H1 (cell line): Measurements from ENCODE around the gene FKBP5. TPM values are rescaled to one million over a fixed set of nuclear protein-coding genes. Genes with fewer than 3 reads are reported as not detected.

Experiments used
- CTCF ChIA-PET: fragments of 300-600 bp; sonication (Branson Sonifier 250); formaldehyde crosslinking; loops from one replicate; lab custom pipeline; 2021; ENCODE audit not compliant: partially characterized antibody; lab: Charles Lee
- POLR2A ChIA-PET: fragments of 300-600 bp; sonication (Branson Sonifier 250); formaldehyde crosslinking; loops from one replicate; lab custom pipeline; 2021; ENCODE audit warnings: inconsistent platforms; ENCODE audit not compliant: partially characterized antibody; lab: Charles Lee
- DNase-seq, 2 experiments: peaks; one replicate each; pipeline versions ENCODE4 v3.0.0 to v3.0.0-alpha.2; 2010 to 2022; ENCODE audit warnings: low spot score in 2 of 2, low read depth in 1 of 2, mixed read lengths in 1 of 2
- FAIRE-seq: peaks from 2 replicates; lab custom pipeline; 2011; peaks lifted over from hg19 to GRCh38; lab: Jason Lieb, UNC
- H2AFZ ChIP-seq: 2 replicates; pipeline ENCODE4 v1.8.1; 2012; ENCODE audit warnings: low read length, inconsistent platforms
- H2AK5ac ChIP-seq: 2 replicates; pipeline ENCODE4 v1.6.1; 2013; ENCODE audit warnings: low read depth, low read length
- H2BK120ac ChIP-seq: replicated peaks from 2 replicates; pipeline ENCODE3; 2013; ENCODE audit warnings: low read depth, low read length, inconsistent platforms
- H2BK12ac ChIP-seq: 2 replicates; pipeline ENCODE4 v1.6.1; 2013; ENCODE audit warnings: low read depth, low read length
- H2BK15ac ChIP-seq: 2 replicates; pipeline ENCODE4 v1.6.1; 2013; ENCODE audit warnings: low read length
- H2BK20ac ChIP-seq: 2 replicates; pipeline ENCODE4 v1.6.1; 2013; ENCODE audit warnings: low read length
- H2BK5ac ChIP-seq: 2 replicates; pipeline ENCODE4 v1.6.1; 2013; ENCODE audit warnings: low read depth, low read length
- H3K14ac ChIP-seq: 2 replicates; pipeline ENCODE4 v1.6.1; 2013; ENCODE audit warnings: inconsistent platforms; ENCODE audit not compliant: insufficient read length
- H3K18ac ChIP-seq: 2 replicates; pipeline ENCODE4 v1.6.1; 2013; ENCODE audit warnings: low read length; ENCODE audit errors: extremely low read depth
- H3K23ac ChIP-seq: 2 replicates; pipeline ENCODE4 v1.6.1; 2013; ENCODE audit warnings: inconsistent platforms; ENCODE audit not compliant: insufficient read length
- H3K23me2 ChIP-seq: 2 replicates; pipeline ENCODE4 v1.6.1; 2013; ENCODE audit warnings: low read depth, low read length
- H3K27ac ChIP-seq: 2 replicates; pipeline ENCODE4 v1.6.1; 2011; ENCODE audit warnings: low read depth, low read length, inconsistent platforms
- H3K27me3 ChIP-seq, 4 experiments: replicated peaks in 1 of 4; 1 replicate in 1 of 4; 2 replicates in 3 of 4; pipeline versions ENCODE4 v1.6.1 to v1.8.1; 2011 to 2013; ENCODE audit warnings: low read length in 3 of 4, mild to moderate bottlenecking in 3 of 4, inconsistent platforms in 2 of 4, mixed read lengths in 2 of 4, moderate library complexity in 1 of 4; ENCODE audit not compliant: control insufficient read depth in 3 of 4, insufficient read depth in 3 of 4; ENCODE audit errors: extremely low read depth in 1 of 4
- H3K36me3 ChIP-seq, 4 experiments: 2 replicates each; pipeline versions ENCODE4 v1.6.1 to v1.8.1; 2011 to 2013; ENCODE audit warnings: mild to moderate bottlenecking in 4 of 4, low read length in 3 of 4, moderate library complexity in 2 of 4, control low read depth in 1 of 4, inconsistent platforms in 1 of 4; ENCODE audit not compliant: insufficient read depth in 4 of 4, control insufficient read depth in 2 of 4
- H3K4ac ChIP-seq: replicated peaks from 2 replicates; pipeline ENCODE3; 2013; ENCODE audit warnings: low read length, low read depth, mixed read lengths, inconsistent platforms; ENCODE audit not compliant: insufficient read length
- H3K4me1 ChIP-seq, 4 experiments: replicated peaks in 1 of 4; 1 replicate in 1 of 4; 2 replicates in 3 of 4; pipeline versions ENCODE4 v1.6.1 to v1.8.1; 2011 to 2013; ENCODE audit warnings: low read length in 3 of 4, inconsistent platforms in 2 of 4, mixed read lengths in 1 of 4; ENCODE audit not compliant: insufficient read depth in 4 of 4, control insufficient read depth in 3 of 4
- H3K4me2 ChIP-seq, 2 experiments: 2 replicates each; pipeline versions ENCODE4 v1.6.1 to v1.8.1; 2011 to 2013; ENCODE audit warnings: low read depth in 2 of 2, low read length in 2 of 2, control low read depth in 1 of 2, inconsistent platforms in 1 of 2, mild to moderate bottlenecking in 1 of 2; ENCODE audit not compliant: insufficient read depth in 1 of 2
- H3K4me3 ChIP-seq, 4 experiments: fragments of 200-600, 300-600 bp in 1 of 4; sonication (generic), shearing (Covaris generic), sonication (Bioruptor Twin) in 1 of 4; 2 replicates each; pipeline versions ENCODE4 v1.5.1 to v1.8.1; 2011 to 2016; ENCODE audit warnings: low read length in 4 of 4, low read depth in 3 of 4, control low read depth in 2 of 4, inconsistent platforms in 2 of 4, mild to moderate bottlenecking in 2 of 4, mixed read lengths in 1 of 4, moderate library complexity in 1 of 4; ENCODE audit not compliant: insufficient read depth in 2 of 4; ENCODE audit errors: extremely low read depth in 1 of 4
- H3K56ac ChIP-seq: replicated peaks from 2 replicates; pipeline ENCODE3; 2013; ENCODE audit warnings: low read depth, mild to moderate bottlenecking, mixed read lengths, low read length, inconsistent platforms; ENCODE audit not compliant: insufficient read length
- H3K79me1 ChIP-seq: 2 replicates; pipeline ENCODE4 v1.6.1; 2013; ENCODE audit warnings: low read depth, low read length, control low read depth
- H3K79me2 ChIP-seq, 2 experiments: 2 replicates each; pipeline versions ENCODE4 v1.6.1 to v1.8.1; 2012 to 2013; ENCODE audit warnings: low read length in 2 of 2, mild to moderate bottlenecking in 2 of 2, inconsistent platforms in 1 of 2; ENCODE audit not compliant: insufficient read depth in 2 of 2, control insufficient read depth in 1 of 2
- H3K9ac ChIP-seq, 4 experiments: replicated peaks in 1 of 4; 1 replicate in 1 of 4; 2 replicates in 3 of 4; pipeline versions ENCODE4 v1.6.1 to v1.8.1; 2011 to 2013; ENCODE audit warnings: low read depth in 3 of 4, low read length in 3 of 4, control low read depth in 2 of 4, mild to moderate bottlenecking in 2 of 4, moderate library complexity in 2 of 4, inconsistent platforms in 1 of 4; ENCODE audit errors: extremely low read depth in 1 of 4
- H3K9me3 ChIP-seq, 2 experiments: 2 replicates each; pipeline versions ENCODE4 v1.6.1 to v1.8.1; 2012 to 2013; ENCODE audit warnings: mild to moderate bottlenecking in 2 of 2, moderate library complexity in 2 of 2, control low read depth in 1 of 2, inconsistent platforms in 1 of 2, low read depth in 1 of 2, low read length in 1 of 2, mixed read lengths in 1 of 2; ENCODE audit not compliant: insufficient read depth in 2 of 2
- H4K20me1 ChIP-seq, 2 experiments: replicated peaks in 1 of 2; 2 replicates each; pipeline versions ENCODE3 to v1.8.1; 2011 to 2013; ENCODE audit warnings: inconsistent platforms in 2 of 2, low read length in 2 of 2, mild to moderate bottlenecking in 1 of 2; ENCODE audit not compliant: insufficient read depth in 2 of 2, control insufficient read depth in 1 of 2
- H4K5ac ChIP-seq: 2 replicates; pipeline ENCODE4 v1.6.1; 2013; ENCODE audit warnings: low read length, low read depth, mixed read lengths, inconsistent platforms; ENCODE audit not compliant: insufficient read length
- H4K8ac ChIP-seq: 2 replicates; pipeline ENCODE4 v1.8.0; 2013; ENCODE audit warnings: mild to moderate bottlenecking, moderate library complexity, low read length, inconsistent platforms; ENCODE audit not compliant: insufficient read depth; ENCODE audit errors: extremely low read depth
- H4K91ac ChIP-seq: replicated peaks from 2 replicates; pipeline ENCODE3; 2013; ENCODE audit warnings: low read length, mixed read lengths, inconsistent platforms; ENCODE audit not compliant: insufficient read length
- CBX5 ChIP-seq: fragments of 300-800, 300-1000 bp; sonication (generic); IDR thresholded peaks from 2 replicates; pipeline ENCODE4 v1.7.1; 2016; ENCODE audit warnings: antibody characterized with exemption, low read length, low read depth
- SIRT6 ChIP-seq: IDR thresholded peaks from one replicate; pipeline ENCODE4 v1.7.1; 2012; ENCODE audit warnings: low read length, inconsistent platforms
- WGBS, 2 experiments: shearing (Covaris generic) in 1 of 2; methylation state at CpG; one replicate each; pipeline versions ENCODE4 v1.1.6 to v1.1.7; 2013 to 2015; ENCODE audit warnings: low lambda C conversion rate in 2 of 2, mixed read lengths in 2 of 2, inconsistent platforms in 1 of 2, low coverage in 1 of 2, missing lambda C conversion rate in 1 of 2; ENCODE audit not compliant: insufficient replicate concordance in 2 of 2, insufficient coverage in 1 of 2, insufficient read length in 1 of 2; ENCODE audit errors: extremely low coverage in 1 of 2, missing lambda C conversion rate in 1 of 2; 5-methylcytosine and 5-hydroxymethylcytosine counted together
- polyA plus RNA-seq, 7 experiments: library from polyadenylated mRNA; depleted of rRNA in 3 of 7; stranded (reverse) in 5 of 7; unstranded in 2 of 7; fragments of >200 nt in 5 of 7; fragments of 200-250 nt in 2 of 7; gene quantifications; 1 replicate in 5 of 7; 2 replicates in 1 of 7; 4 replicates in 1 of 7; pipeline versions ENCODE4 v1.2.1 to v1.2.3, GENCODE V29; 2011 to 2013; ENCODE audit warnings: missing spikeins in 2 of 7, mixed read lengths in 2 of 7
- total RNA-seq: library from RNA; stranded (reverse); fragmentation: NEBNext Ultra II Directional; extraction: Animal tissue kit (Norgen Biotek cat#: 25700); gene quantifications from 2 replicates; pipeline ENCODE4 v1.2.1, GENCODE V29; 2021

The FKBP5 gene
- total and polyA plus RNA-seq, 2 of the 8 experiments (the other 6 are each of a cell fraction or from before 2014, with no cell fraction given), result 14.3 to 40.4 TPM

GRCh38 chr6:35633579-35634089 is 55.1 kb downstream of the FKBP5 start:
- WGBS, 2 experiments, result 93% methylated on average over 4 of the region's 4 CpGs; no CpG with 5 or more reads in 1 of the 2 experiments
- H3K27me3 ChIP-seq, result no peaks in the 10 kb centered on the region
- no peak for DNase-seq
- TF ChIP-seq SIRT6 (no peak), CBX5 (no peak)
- TF ChIP-seq, all 59 proteins: peak for 0
- Histone ChIP-seq H3K36me3 (peaks cover 0 to 9% (median 6%) of the 10 kb centered on the region in 4 experiments; a peak in 4 of 8 replicates), H2BK120ac (no peak overlapping the region), H3K79me1 (no peaks in the 10 kb centered on the region), H3K9me3 (no peaks in the 10 kb centered on the region), H3K56ac (no peak overlapping the region), H2AFZ (no peak overlapping the region), H4K20me1 (no peaks in the 10 kb centered on the region), H2BK15ac (no peak overlapping the region), H3K27ac (no peak overlapping the region), H4K5ac (no peak overlapping the region), H3K4me2 (no peak overlapping the region), H2BK20ac (no peak overlapping the region), H3K79me2 (no peaks in the 10 kb centered on the region), H3K4ac (no peak overlapping the region), H2AK5ac (no peak overlapping the region), H3K23ac (no peak overlapping the region), H3K18ac (no peak overlapping the region), H3K4me1 (no peaks in the 10 kb centered on the region), H3K9ac (no peak overlapping the region), H4K8ac (no peak overlapping the region), H2BK12ac (no peak overlapping the region), H3K14ac (no peak overlapping the region), H3K4me3 (no peak overlapping the region), H3K23me2 (no peaks in the 10 kb centered on the region), H4K91ac (no peak overlapping the region), H2BK5ac (no peak overlapping the region)
- POLR2A ChIA-PET, result interaction anchor here (1.1 to 1.4 kb wide), 2 partner anchors 9 to 10 kb away, joined by 4 to 6 read pairs; no protein-coding TSS in a partner anchor
- CTCF ChIA-PET, result interaction anchor here (0.6 to 1.0 kb wide), 3 partner anchors 8 to 12 kb away, joined by 3 to 4 read pairs (median 3); no protein-coding TSS in a partner anchor
- FAIRE-seq, result no peak
